ENCODE measurements around the gene ALPI. TPM values are rescaled to one million over a fixed set of nuclear protein-coding genes. Genes with fewer than 3 reads are reported as not detected.

Gene ALPI
- total and polyA plus RNA-seq, 7 donors = 0.05 to 0.14 TPM; not detected in 5

GRCh38 chr2:232410238-232410900 is 45.6 kb upstream of the ALPI start:
- TF ChIP-seq CTCF (IDR thresholded peaks at IDR 0.05) = no peak
- no peaks in the 10 kb centered on the region for H3K9me3 ChIP-seq
- intact Hi-C loops (cut with DNase I) = no loop called here
- H3K27ac ChIP-seq = no peak overlapping the region
- 79 to 80% (median 80%) methylated on average over 7 of the region's 7 CpGs for WGBS, 3 donors
- no peak for ATAC-seq
- no peak overlapping the region for H3K4me3 ChIP-seq
- H3K27me3 ChIP-seq (ENCODE audit: insufficient read depth in 3 of 3, low read length in 2 of 3) = peaks cover 0 to 14% (median 9%) of the 10 kb centered on the region in 3 donors
- H3K36me3 ChIP-seq (ENCODE audit: insufficient read depth in 1 of 2, low read depth in 1 of 2) = no peaks in the 10 kb centered on the region
- H3K4me1 ChIP-seq = no peaks in the 10 kb centered on the region
- DNase-seq = no peak

GRCh38 chr2:232411901-232412629 is 43.9 kb upstream of the ALPI start:
- Histone ChIP-seq H3K36me3 (ENCODE audit: insufficient read depth in 1 of 2, low read depth in 1 of 2) (no peaks in the 10 kb centered on the region), H3K9me3 (no peaks in the 10 kb centered on the region), H3K27ac (no peak overlapping the region), H3K27me3 (ENCODE audit: insufficient read depth in 3 of 3, low read length in 2 of 3) (peaks cover 0 to 31% (median 10%) of the 10 kb centered on the region in 3 donors), H3K4me1 (no peaks in the 10 kb centered on the region), H3K4me3 (no peak overlapping the region)
- intact Hi-C loops (cut with DNase I) = no loop called here
- WGBS, 3 donors = 81 to 85% (median 83%) methylated on average over 6 of the region's 6 CpGs
- TF ChIP-seq CTCF (IDR thresholded peaks at IDR 0.05) = no peak
- ATAC-seq = no peak
- no peak for DNase-seq

DNA sequence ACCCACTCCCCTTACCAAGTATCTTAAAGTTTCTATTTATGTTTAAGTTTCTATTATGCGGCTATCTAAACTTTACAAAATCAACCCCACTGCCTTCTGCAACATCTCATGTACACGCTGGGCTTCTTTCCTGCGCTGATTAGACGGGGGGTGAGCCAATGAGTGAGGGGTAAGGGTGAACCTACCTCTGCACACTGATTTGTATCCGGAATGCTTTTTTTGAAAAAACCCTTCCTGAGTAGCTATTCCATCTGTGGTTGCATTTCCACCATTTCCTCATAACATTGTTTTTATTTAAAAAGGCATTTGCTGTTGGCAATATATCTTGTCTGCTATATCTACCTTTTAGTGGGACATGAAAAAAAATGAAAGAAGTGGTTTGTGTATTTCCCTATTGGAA is 43.0 kb upstream of the ALPI start:
- intact Hi-C loops (cut with DNase I) = no loop called here
- Histone ChIP-seq H3K9me3 (no peaks in the 10 kb centered on the region), H3K4me3 (no peak overlapping the region), H3K27me3 (ENCODE audit: insufficient read depth in 3 of 3, low read length in 2 of 3) (peaks cover 0 to 39% (median 16%) of the 10 kb centered on the region in 3 donors), H3K4me1 (no peaks in the 10 kb centered on the region), H3K27ac (no peak overlapping the region), H3K36me3 (ENCODE audit: insufficient read depth in 1 of 2, low read depth in 1 of 2) (no peaks in the 10 kb centered on the region)
- 67 to 71% (median 70%) methylated on average over 5 of the region's 5 CpGs for WGBS, 3 donors
- DNase-seq = no peak
- ATAC-seq = no peak
- TF ChIP-seq CTCF (IDR thresholded peaks at IDR 0.05) = no peak

DNA sequence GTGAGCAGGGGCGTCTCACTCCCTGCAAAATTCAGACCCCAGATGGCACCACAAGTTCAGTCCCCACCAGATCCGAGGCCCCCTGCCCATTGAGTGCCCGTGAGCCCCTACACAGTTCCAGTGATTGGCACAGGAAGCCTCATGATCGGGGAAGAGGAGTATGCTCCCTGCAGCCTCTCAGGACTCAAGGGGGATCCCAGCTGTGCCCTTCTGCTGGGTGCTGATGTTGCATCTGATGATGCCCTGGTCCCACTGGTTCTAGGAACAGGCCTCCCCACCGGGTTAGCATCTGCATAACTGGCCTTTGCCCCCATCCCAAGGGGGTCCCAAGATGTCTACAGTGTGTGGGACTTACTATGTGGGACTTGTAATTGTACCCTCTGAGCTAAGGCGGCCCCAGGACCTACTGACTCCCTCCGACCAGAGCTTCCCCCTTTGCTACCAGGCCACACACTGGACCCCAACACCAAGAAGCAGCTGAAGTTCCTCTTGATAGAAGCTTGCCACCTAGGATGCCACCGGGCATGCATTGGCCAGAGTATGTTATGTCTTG is 40.7 kb upstream of the ALPI start:
- no peak for TF ChIP-seq CTCF (IDR thresholded peaks at IDR 0.05)
- Histone ChIP-seq H3K9me3 (no peaks in the 10 kb centered on the region), H3K27me3 (ENCODE audit: insufficient read depth in 3 of 3, low read length in 2 of 3) (peaks cover 0 to 59% (median 33%) of the 10 kb centered on the region in 3 donors), H3K4me3 (no peak overlapping the region), H3K36me3 (ENCODE audit: insufficient read depth in 1 of 2, low read depth in 1 of 2) (no peaks in the 10 kb centered on the region), H3K4me1 (peaks cover 12% of the 10 kb centered on the region), H3K27ac (no peak overlapping the region)
- ATAC-seq = no peak
- WGBS, 3 donors = 70 to 82% (median 75%) methylated on average over 8 of the region's 8 CpGs
- intact Hi-C loops (cut with DNase I) = no loop called here
- no peak for DNase-seq

Measured in psoas muscle (tissue), 8 donors.